ENCODE measurements around the gene FBXO10.

DNA sequence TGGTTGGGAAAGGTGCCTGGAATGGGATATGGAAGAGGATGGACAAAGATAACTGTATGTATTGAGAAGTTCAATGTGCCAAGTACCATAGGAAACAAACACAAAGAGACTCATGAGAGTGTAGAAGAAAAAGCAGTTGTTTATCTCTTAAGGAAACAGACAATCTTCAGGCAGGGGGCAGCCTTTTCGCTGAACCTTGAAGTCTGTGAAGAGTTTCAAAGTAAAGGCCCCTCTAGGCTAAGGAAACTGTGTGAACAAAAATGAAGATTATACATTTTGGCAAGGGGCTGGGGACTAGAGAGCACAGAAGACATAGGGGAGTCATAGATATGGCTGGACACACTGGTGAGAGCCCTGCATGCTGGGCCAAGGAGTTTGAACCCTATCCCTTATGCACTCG lies 47.1 kb upstream of the FBXO10 start:
- TF ChIP-seq, protein P1, sequence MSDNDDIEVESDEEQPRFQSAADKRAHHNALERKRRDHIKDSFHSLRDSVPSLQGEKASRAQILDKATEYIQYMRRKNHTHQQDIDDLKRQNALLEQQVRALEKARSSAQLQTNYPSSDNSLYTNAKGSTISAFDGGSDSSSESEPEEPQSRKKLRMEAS (IDR thresholded peaks at IDR 0.05): no peak
- TF ChIP-seq, protein P2, sequence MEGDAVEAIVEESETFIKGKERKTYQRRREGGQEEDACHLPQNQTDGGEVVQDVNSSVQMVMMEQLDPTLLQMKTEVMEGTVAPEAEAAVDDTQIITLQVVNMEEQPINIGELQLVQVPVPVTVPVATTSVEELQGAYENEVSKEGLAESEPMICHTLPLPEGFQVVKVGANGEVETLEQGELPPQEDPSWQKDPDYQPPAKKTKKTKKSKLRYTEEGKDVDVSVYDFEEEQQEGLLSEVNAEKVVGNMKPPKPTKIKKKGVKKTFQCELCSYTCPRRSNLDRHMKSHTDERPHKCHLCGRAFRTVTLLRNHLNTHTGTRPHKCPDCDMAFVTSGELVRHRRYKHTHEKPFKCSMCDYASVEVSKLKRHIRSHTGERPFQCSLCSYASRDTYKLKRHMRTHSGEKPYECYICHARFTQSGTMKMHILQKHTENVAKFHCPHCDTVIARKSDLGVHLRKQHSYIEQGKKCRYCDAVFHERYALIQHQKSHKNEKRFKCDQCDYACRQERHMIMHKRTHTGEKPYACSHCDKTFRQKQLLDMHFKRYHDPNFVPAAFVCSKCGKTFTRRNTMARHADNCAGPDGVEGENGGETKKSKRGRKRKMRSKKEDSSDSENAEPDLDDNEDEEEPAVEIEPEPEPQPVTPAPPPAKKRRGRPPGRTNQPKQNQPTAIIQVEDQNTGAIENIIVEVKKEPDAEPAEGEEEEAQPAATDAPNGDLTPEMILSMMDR (IDR thresholded peaks at IDR 0.05; ENCODE audit: control extremely low read depth in 1 of 3, insufficient read depth in 1 of 3, low read depth in 1 of 3, low read length in 3 of 3): no peak
- TF ChIP-seq EZH2 (IDR thresholded peaks at IDR 0.05; ENCODE audit: low read depth, low read length, severe bottlenecking) (no peak), POLR2A (IDR thresholded peaks at IDR 0.05; ENCODE audit: control extremely low read depth in 1 of 2, low read depth in 2 of 2, low read length in 2 of 2) (no peak), SIN3A (conservative IDR thresholded peaks at IDR 0.05 in 1 of 2, IDR thresholded peaks at IDR 0.05 in 1 of 2; ENCODE audit: low read depth in 1 of 2, low read length in 2 of 2) (no peak), BRCA1 (IDR thresholded peaks at IDR 0.05; ENCODE audit: low read depth, low read length) (no peak), EP300 (IDR thresholded peaks at IDR 0.05; ENCODE audit: borderline replicate concordance in 1 of 2, low read depth in 2 of 2, low read length in 2 of 2) (no peak)
